Central memory CD8-positive, alpha-beta T cell (primary cell): ENCODE data around the gene MS4A8.

Source experiments
- ATAC-seq: fragments of 150-1000 bp; cut with Tn5 transposase; replicated peaks from 2 replicates; pipeline ENCODE4 v1.10.0; 2022; ENCODE audit warnings: mild to moderate bottlenecking, moderate FRiP score, moderate number of reproducible peaks; ENCODE audit not compliant: poor library complexity, severe bottlenecking; ENCODE audit errors: extremely low read depth
- DNase-seq, 2 donors: peaks; one replicate each; pipeline ENCODE4 v3.0.0; 2021; ENCODE audit warnings: low spot score in 2 of 2
- H3K27ac Mint-ChIP-seq: one replicate; pipeline ENCODE4 v1.8.0; 2022; ENCODE audit warnings: low read depth, mild to moderate bottlenecking, moderate library complexity, mixed read lengths
- H3K27me3 Mint-ChIP-seq: one replicate; pipeline ENCODE4 v1.8.0; 2022; ENCODE audit warnings: mixed read lengths
- H3K36me3 Mint-ChIP-seq: one replicate; pipeline ENCODE4 v1.8.0; 2022; ENCODE audit warnings: mild to moderate bottlenecking, moderate library complexity, mixed read lengths; ENCODE audit not compliant: insufficient read depth
- H3K4me1 Mint-ChIP-seq: one replicate; pipeline ENCODE4 v1.8.0; 2022; ENCODE audit warnings: mixed read lengths
- H3K4me3 Mint-ChIP-seq: one replicate; pipeline ENCODE4 v1.8.0; 2022; ENCODE audit warnings: mild to moderate bottlenecking, moderate library complexity, mixed read lengths
- H3K9me3 Mint-ChIP-seq: one replicate; pipeline ENCODE4 v1.8.0; 2022; ENCODE audit warnings: mixed read lengths

Gene MS4A8

GRCh38 chr11:60739114-60739513 lies 39.7 kb downstream of the MS4A8 start:
- no peaks in the 10 kb centered on the region for H3K4me1 Mint-ChIP-seq
- no peaks in the 10 kb centered on the region for H3K9me3 Mint-ChIP-seq
- no peak overlapping the region for H3K4me3 Mint-ChIP-seq
- H3K27me3 Mint-ChIP-seq = peaks cover 46% of the 10 kb centered on the region
- no peaks in the 10 kb centered on the region for H3K36me3 Mint-ChIP-seq
- no peak for ATAC-seq
- H3K27ac Mint-ChIP-seq = no peak overlapping the region
- DNase-seq = no peak

DNA sequence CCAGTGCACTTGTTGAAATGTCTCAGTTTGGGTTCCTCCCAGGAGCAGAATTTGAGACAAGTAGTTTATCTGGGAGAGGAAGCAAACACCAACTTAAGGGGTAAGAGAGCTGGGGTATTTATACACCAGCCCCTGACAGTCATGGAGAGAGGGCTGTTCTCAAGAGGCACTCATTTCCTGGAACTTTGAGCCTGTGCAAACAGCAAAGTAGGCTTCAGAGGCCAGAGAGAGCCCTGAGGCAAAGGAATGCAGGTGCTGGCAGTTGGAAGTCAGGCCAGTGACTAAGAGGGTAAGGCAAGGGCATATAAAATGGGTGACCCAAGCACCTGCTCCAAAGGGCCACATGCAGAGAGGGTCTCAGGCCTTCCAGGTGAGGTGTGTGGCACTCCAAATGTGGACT lies 41.2 kb downstream of the MS4A8 start:
- no peak overlapping the region for H3K4me3 Mint-ChIP-seq
- no peaks in the 10 kb centered on the region for H3K9me3 Mint-ChIP-seq
- no peaks in the 10 kb centered on the region for H3K4me1 Mint-ChIP-seq

GRCh38 chr11:60741421-60741820 lies 42.0 kb downstream of the MS4A8 start:
- no peak for ATAC-seq
- no peak overlapping the region for H3K27ac Mint-ChIP-seq
- H3K4me1 Mint-ChIP-seq = no peaks in the 10 kb centered on the region

More for the DNA sequence above, 41.2 kb downstream of the MS4A8 start:
- no peaks in the 10 kb centered on the region for H3K36me3 Mint-ChIP-seq
- ATAC-seq (no peak), DNase-seq (no peak)
- peaks cover 56% of the 10 kb centered on the region for H3K27me3 Mint-ChIP-seq
- no peak overlapping the region for H3K27ac Mint-ChIP-seq

GRCh38 chr11:60743058-60743457 lies 43.6 kb downstream of the MS4A8 start:
- H3K36me3 Mint-ChIP-seq = no peaks in the 10 kb centered on the region
- H3K9me3 Mint-ChIP-seq = no peaks in the 10 kb centered on the region
- H3K27ac Mint-ChIP-seq = no peak overlapping the region
- peaks cover 38% of the 10 kb centered on the region for H3K27me3 Mint-ChIP-seq
- no peak overlapping the region for H3K4me3 Mint-ChIP-seq
- ATAC-seq (no peak), DNase-seq (no peak)
- H3K4me1 Mint-ChIP-seq = no peaks in the 10 kb centered on the region

More at GRCh38 chr11:60741421-60741820, 42.0 kb downstream of the MS4A8 start:
- Mint-ChIP-seq H3K9me3 (no peaks in the 10 kb centered on the region), H3K36me3 (no peaks in the 10 kb centered on the region), H3K27me3 (peaks cover 53% of the 10 kb centered on the region), H3K4me3 (no peak overlapping the region)
- no peak for DNase-seq

GRCh38 chr11:60744114-60744513 lies 44.7 kb downstream of the MS4A8 start:
- no peak overlapping the region for H3K4me3 Mint-ChIP-seq
- no peak overlapping the region for H3K27ac Mint-ChIP-seq
- H3K4me1 Mint-ChIP-seq = no peaks in the 10 kb centered on the region
- DNase-seq (no peak), ATAC-seq (no peak)
- H3K27me3 Mint-ChIP-seq = peaks cover 33% of the 10 kb centered on the region
- no peaks in the 10 kb centered on the region for H3K36me3 Mint-ChIP-seq
- no peaks in the 10 kb centered on the region for H3K9me3 Mint-ChIP-seq

GRCh38 chr11:60747359-60747873 lies 48.0 kb downstream of the MS4A8 start:
- peaks cover 56% of the 10 kb centered on the region for H3K27me3 Mint-ChIP-seq

DNA sequence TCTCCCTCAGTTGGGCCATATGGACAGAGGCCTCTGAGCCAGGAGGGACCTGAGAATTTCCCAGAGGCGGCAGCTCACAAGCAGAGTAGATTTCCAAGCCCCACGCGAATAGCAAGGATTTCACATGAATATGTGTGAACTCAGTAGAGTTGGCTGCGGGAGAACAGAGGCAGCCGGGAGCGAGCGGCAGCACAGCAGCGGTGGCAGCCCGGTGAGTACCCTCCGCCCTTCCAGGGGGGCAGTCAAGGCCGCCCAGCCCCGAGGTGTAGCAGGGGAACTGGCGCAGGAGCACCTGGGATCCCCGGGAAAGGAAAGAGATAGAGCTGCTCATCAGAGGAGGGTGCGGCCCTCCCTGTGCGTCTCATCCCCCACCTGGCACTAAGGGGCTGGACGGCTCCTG lies 48.8 kb downstream of the MS4A8 start:
- Mint-ChIP-seq H3K36me3 (no peaks in the 10 kb centered on the region), H3K9me3 (no peaks in the 10 kb centered on the region), H3K4me3 (no peak overlapping the region), H3K4me1 (no peaks in the 10 kb centered on the region), H3K27ac (no peak overlapping the region), H3K27me3 (peaks cover 64% of the 10 kb centered on the region)
- ATAC-seq (no peak), DNase-seq (no peak)

More at GRCh38 chr11:60747359-60747873, 48.0 kb downstream of the MS4A8 start:
- DNase-seq (no peak), ATAC-seq (no peak)
- Mint-ChIP-seq H3K4me3 (no peak overlapping the region), H3K27ac (no peak overlapping the region), H3K9me3 (no peaks in the 10 kb centered on the region), H3K4me1 (no peaks in the 10 kb centered on the region), H3K36me3 (no peaks in the 10 kb centered on the region)

DNA sequence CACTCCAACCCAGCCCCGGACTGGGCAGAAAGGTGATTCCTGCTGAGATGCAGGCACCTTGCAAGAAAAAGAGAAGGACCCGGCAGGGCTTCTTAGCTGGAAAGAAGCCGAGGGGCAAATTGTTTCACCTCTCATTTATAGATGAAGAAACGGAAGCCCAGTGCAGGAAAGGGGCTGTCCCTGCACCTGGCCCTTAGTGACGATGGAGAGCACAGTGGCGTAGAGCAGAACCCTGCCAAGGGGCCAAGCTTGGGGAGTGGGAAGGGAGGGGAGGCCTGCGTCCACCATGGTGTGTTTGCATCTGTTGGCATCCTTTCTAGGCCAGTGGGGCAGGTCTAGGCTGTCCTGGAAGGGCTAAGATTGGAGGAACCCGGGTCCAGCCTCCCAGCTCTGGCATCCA lies 49.4 kb downstream of the MS4A8 start:
- Mint-ChIP-seq H3K4me1 (no peaks in the 10 kb centered on the region), H3K4me3 (no peak overlapping the region), H3K36me3 (no peaks in the 10 kb centered on the region), H3K27ac (no peak overlapping the region), H3K9me3 (no peaks in the 10 kb centered on the region), H3K27me3 (peaks cover 66% of the 10 kb centered on the region)
- DNase-seq (no peak), ATAC-seq (no peak)

DNA sequence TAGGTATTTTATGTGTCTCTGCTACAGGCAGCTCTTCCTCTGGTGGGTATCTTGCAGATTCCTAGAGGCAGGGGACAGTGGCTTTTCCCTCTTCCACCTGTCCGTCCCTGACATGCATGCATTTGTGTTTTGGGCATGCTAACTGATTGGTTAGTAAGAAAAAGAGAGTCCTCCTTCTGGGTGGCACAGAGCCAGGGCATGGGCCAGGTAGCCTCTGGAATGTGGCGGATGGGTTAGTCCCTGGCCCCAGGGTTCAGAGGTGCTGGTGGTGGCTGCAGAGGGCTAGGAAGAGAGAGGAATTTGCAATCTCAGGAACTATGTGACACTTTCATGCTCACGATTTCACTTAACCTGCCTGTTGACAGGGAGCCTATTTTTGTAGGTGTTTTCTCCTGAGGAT lies 51.5 kb downstream of the MS4A8 start:
- Mint-ChIP-seq H3K27me3 (peaks cover 49% of the 10 kb centered on the region), H3K27ac (no peak overlapping the region), H3K9me3 (no peaks in the 10 kb centered on the region), H3K4me3 (no peak overlapping the region), H3K4me1 (no peaks in the 10 kb centered on the region), H3K36me3 (no peaks in the 10 kb centered on the region)
- ATAC-seq (no peak), DNase-seq (no peak)

GRCh38 chr11:60753309-60753708 lies 53.9 kb downstream of the MS4A8 start:
- no peak overlapping the region for H3K4me3 Mint-ChIP-seq
- ATAC-seq (no peak), DNase-seq (no peak)
- peaks cover 71% of the 10 kb centered on the region for H3K27me3 Mint-ChIP-seq
- no peaks in the 10 kb centered on the region for H3K4me1 Mint-ChIP-seq
- no peaks in the 10 kb centered on the region for H3K9me3 Mint-ChIP-seq
- no peak overlapping the region for H3K27ac Mint-ChIP-seq
- H3K36me3 Mint-ChIP-seq = no peaks in the 10 kb centered on the region

DNA sequence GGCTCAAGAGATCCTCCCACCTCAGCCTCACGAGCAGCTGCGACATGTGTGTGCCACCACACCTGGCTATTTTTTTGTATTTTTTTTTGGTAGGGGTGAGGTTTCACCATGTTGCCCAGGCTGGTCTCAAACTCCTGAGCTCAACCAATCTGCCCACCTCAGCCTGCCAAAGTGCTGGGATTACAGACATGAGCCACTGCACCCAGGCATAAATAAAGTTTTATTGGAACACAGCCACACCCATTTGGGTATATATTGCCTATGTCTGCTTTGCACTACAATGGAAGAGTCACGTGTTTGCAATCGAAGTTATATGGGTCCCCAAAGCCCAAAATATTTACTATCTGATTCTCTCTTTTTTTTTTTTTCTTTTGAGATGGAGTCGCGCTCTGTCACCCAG lies 55.5 kb downstream of the MS4A8 start:
- no peak for DNase-seq
- no peaks in the 10 kb centered on the region for H3K9me3 Mint-ChIP-seq
- H3K27ac Mint-ChIP-seq = no peak overlapping the region
- H3K4me1 Mint-ChIP-seq = no peaks in the 10 kb centered on the region
- peaks cover 74% of the 10 kb centered on the region for H3K27me3 Mint-ChIP-seq
- H3K4me3 Mint-ChIP-seq = no peak overlapping the region
- no peaks in the 10 kb centered on the region for H3K36me3 Mint-ChIP-seq
- no peak for ATAC-seq

- no peak for DNase-seq
- Mint-ChIP-seq H3K4me1 (no peaks in the 10 kb centered on the region), H3K9me3 (no peaks in the 10 kb centered on the region), H3K27ac (no peak within 1 kb of the TSS), H3K27me3 (peaks cover 76% of the 10 kb centered on the region), H3K4me3 (no peak within 1 kb of the TSS), H3K36me3 (no peaks in the 10 kb centered on the region)
- no peak for ATAC-seq
Observed at GRCh38 chr11:60756307-60757032, 57.1 kb downstream of the MS4A8 start, which contains the start of gene MS4A15. Gene MS4A15, plus strand, starts transcription at chr11:60756867. Its CDS starts 6,867 bp downstream, at chr11:60763734.

GRCh38 chr11:60757231-60757800 lies 57.9 kb downstream of the MS4A8 start:
- ATAC-seq = no peak

More at GRCh38 chr11:60757231-60757800, 57.9 kb downstream of the MS4A8 start:
- no peak for DNase-seq
- H3K27me3 Mint-ChIP-seq = peaks cover 72% of the 10 kb centered on the region
- H3K4me3 Mint-ChIP-seq = no peak overlapping the region
- H3K27ac Mint-ChIP-seq = no peak overlapping the region
- no peaks in the 10 kb centered on the region for H3K9me3 Mint-ChIP-seq
- no peaks in the 10 kb centered on the region for H3K4me1 Mint-ChIP-seq
- H3K36me3 Mint-ChIP-seq = no peaks in the 10 kb centered on the region
